NCI-H128 (cell line): ENCODE measurements around the gene CGB5.

Experiments
- DNase-seq: peaks from one replicate; lab custom pipeline; 2025; ENCODE audit not compliant: unreplicated experiment; lab: John Stamatoyannopoulos, UW

The CGB5 gene

GRCh38 chr19:49085020-49085867 lies 41.6 kb downstream of the CGB5 start, which contains the start of gene SNRNP70:
TSS of gene SNRNP70 (plus strand) at chr19:49085451. CDS start at chr19:49086415, 964 bp downstream.
- DNase-seq, result peak; percentile 99

GRCh38 chr19:49085868-49086232 lies 42.2 kb downstream of the CGB5 start:
- DNase-seq, result no peak

GRCh38 chr19:49086296-49086695 lies 42.6 kb downstream of the CGB5 start:
- DNase-seq, result no peak

GRCh38 chr19:49091391-49092038 lies 47.9 kb downstream of the CGB5 start:
- DNase-seq, result no peak

- DNase-seq, result no peak
These were observed 49.0 kb downstream of the CGB5 start for GRCh38 chr19:49092686-49093085.
